HUES64 (cell line): ENCODE measurements around the gene UTRN.

Experiments used
- H3K27ac ChIP-seq: 2 replicates; pipeline ENCODE4 v1.7.0; 2013; ENCODE audit warnings: low read depth, low read length, inconsistent platforms
- H3K27me3 ChIP-seq: 2 replicates; pipeline ENCODE4 v1.6.1; 2013; ENCODE audit warnings: mild to moderate bottlenecking, low read length; ENCODE audit not compliant: insufficient read depth
- H3K36me3 ChIP-seq: 2 replicates; pipeline ENCODE4 v1.6.1; 2013; ENCODE audit warnings: mild to moderate bottlenecking, low read length; ENCODE audit not compliant: insufficient read depth
- H3K4me1 ChIP-seq: 2 replicates; pipeline ENCODE4 v1.6.1; 2013; ENCODE audit warnings: mild to moderate bottlenecking, low read length, moderate library complexity; ENCODE audit not compliant: insufficient read depth
- H3K4me3 ChIP-seq: 2 replicates; pipeline ENCODE4 v1.5.1; 2013; ENCODE audit warnings: mild to moderate bottlenecking, low read length, moderate library complexity
- H3K9ac ChIP-seq: 2 replicates; pipeline ENCODE4 v1.6.1; 2013; ENCODE audit warnings: mild to moderate bottlenecking, low read depth, low read length
- H3K9me3 ChIP-seq: 2 replicates; pipeline ENCODE4 v1.6.1; 2013; ENCODE audit warnings: low read depth, low read length; ENCODE audit not compliant: insufficient read depth
- WGBS: fragments of 150-250, 120-280 bp; methylation state at CpG from one replicate; pipeline ENCODE4 v1.1.7; 2013; ENCODE audit warnings: missing lambda C conversion rate; 5-methylcytosine and 5-hydroxymethylcytosine counted together

Gene UTRN

GRCh38 chr6:144315226-144315980 is 30.3 kb downstream of the UTRN start:
- no peak overlapping the region for H3K27ac ChIP-seq

GRCh38 chr6:144315981-144316861 is 31.1 kb downstream of the UTRN start:
- H3K36me3 ChIP-seq = no peaks in the 10 kb centered on the region
- no peak overlapping the region for H3K27ac ChIP-seq
- H3K4me3 ChIP-seq = no peak overlapping the region
- WGBS = 96% methylated on average over 6 of the region's 6 CpGs
- H3K27me3 ChIP-seq = no peaks in the 10 kb centered on the region
- H3K9ac ChIP-seq = no peak overlapping the region
- peaks cover 22% of the 10 kb centered on the region for H3K4me1 ChIP-seq
- no peaks in the 10 kb centered on the region for H3K9me3 ChIP-seq

More at GRCh38 chr6:144315226-144315980, 30.3 kb downstream of the UTRN start:
- Histone ChIP-seq H3K27me3 (no peaks in the 10 kb centered on the region), H3K9me3 (no peaks in the 10 kb centered on the region), H3K4me1 (peaks cover 14% of the 10 kb centered on the region), H3K36me3 (no peaks in the 10 kb centered on the region), H3K4me3 (no peak overlapping the region), H3K9ac (no peak overlapping the region)
- 94% methylated on average over 16 of the region's 16 CpGs for WGBS

GRCh38 chr6:144316862-144317195 is 31.7 kb downstream of the UTRN start:
- H3K27me3 ChIP-seq = no peaks in the 10 kb centered on the region
- H3K27ac ChIP-seq = no peak overlapping the region
- H3K4me1 ChIP-seq = peaks cover 16% of the 10 kb centered on the region
- no peak overlapping the region for H3K4me3 ChIP-seq
- no peak overlapping the region for H3K9ac ChIP-seq
- H3K36me3 ChIP-seq = no peaks in the 10 kb centered on the region
- H3K9me3 ChIP-seq = no peaks in the 10 kb centered on the region

- Histone ChIP-seq H3K36me3 (no peaks in the 10 kb centered on the region), H3K9me3 (no peaks in the 10 kb centered on the region), H3K4me3 (no peak overlapping the region), H3K27me3 (no peaks in the 10 kb centered on the region), H3K9ac (no peak overlapping the region), H3K27ac (no peak overlapping the region), H3K4me1 (peaks cover 16% of the 10 kb centered on the region)
- 71% methylated on average over 1 of the region's 2 CpGs for WGBS
These were observed 32.6 kb downstream of the UTRN start for GRCh38 chr6:144317736-144318135.

GRCh38 chr6:144319211-144319610 is 34.1 kb downstream of the UTRN start:
- Histone ChIP-seq H3K36me3 (no peaks in the 10 kb centered on the region), H3K4me1 (peaks cover 27% of the 10 kb centered on the region), H3K27ac (no peak overlapping the region), H3K4me3 (no peak overlapping the region), H3K9me3 (no peaks in the 10 kb centered on the region), H3K9ac (no peak overlapping the region), H3K27me3 (no peaks in the 10 kb centered on the region)
- WGBS = 98% methylated on average over 4 of the region's 4 CpGs

GRCh38 chr6:144320741-144321140 is 35.6 kb downstream of the UTRN start:
- Histone ChIP-seq H3K27ac (no peak overlapping the region), H3K4me1 (peaks cover 43% of the 10 kb centered on the region), H3K9me3 (no peaks in the 10 kb centered on the region), H3K4me3 (no peak overlapping the region), H3K36me3 (no peaks in the 10 kb centered on the region), H3K27me3 (no peaks in the 10 kb centered on the region), H3K9ac (no peak overlapping the region)
- 72% methylated on average over 5 of the region's 5 CpGs for WGBS

- no peak overlapping the region for H3K4me3 ChIP-seq
- no peak overlapping the region; the same call in 1 of the 2 replicates for H3K27ac ChIP-seq
- H3K36me3 ChIP-seq = no peaks in the 10 kb centered on the region
- no peaks in the 10 kb centered on the region for H3K9me3 ChIP-seq
- WGBS = 94% methylated on average over 12 of the region's 12 CpGs
- H3K4me1 ChIP-seq = peaks cover 52% of the 10 kb centered on the region
- H3K27me3 ChIP-seq = no peaks in the 10 kb centered on the region
- no peak overlapping the region for H3K9ac ChIP-seq
These were observed 36.9 kb downstream of the UTRN start for GRCh38 chr6:144321839-144322591.

GRCh38 chr6:144325232-144325631 is 40.1 kb downstream of the UTRN start:
- Histone ChIP-seq H3K4me1 (peaks cover 75% of the 10 kb centered on the region), H3K9me3 (no peaks in the 10 kb centered on the region), H3K36me3 (no peaks in the 10 kb centered on the region), H3K27ac (peak overlapping the region; percentile 38; the same call in 1 of the 2 replicates), H3K9ac (no peak overlapping the region), H3K4me3 (no peak overlapping the region), H3K27me3 (no peaks in the 10 kb centered on the region)
- 92% methylated on average over 1 of the region's 1 CpG for WGBS

- Histone ChIP-seq H3K36me3 (no peaks in the 10 kb centered on the region), H3K9ac (no peak overlapping the region), H3K27me3 (no peaks in the 10 kb centered on the region), H3K4me3 (no peak overlapping the region), H3K4me1 (peaks cover 77% of the 10 kb centered on the region), H3K9me3 (no peaks in the 10 kb centered on the region), H3K27ac (no peak overlapping the region)
- 98% methylated on average over 4 of the region's 4 CpGs for WGBS
These were observed 41.3 kb downstream of the UTRN start for GRCh38 chr6:144326393-144326792.

GRCh38 chr6:144327081-144327480 is 41.9 kb downstream of the UTRN start:
- H3K27me3 ChIP-seq = no peaks in the 10 kb centered on the region
- no peak overlapping the region for H3K9ac ChIP-seq
- no peak overlapping the region for H3K4me3 ChIP-seq
- H3K27ac ChIP-seq = no peak overlapping the region
- no peaks in the 10 kb centered on the region for H3K36me3 ChIP-seq
- peaks cover 82% of the 10 kb centered on the region for H3K4me1 ChIP-seq
- WGBS = 73% methylated on average over 5 of the region's 5 CpGs
- no peaks in the 10 kb centered on the region for H3K9me3 ChIP-seq
